ENCODE results near the gene APOL5.
A peak's percentile ranks its signal among the peaks of the same experiment; 100 is the strongest.

Gene APOL5

GRCh38 chr22:35752863-35753189 is 35.2 kb downstream of the APOL5 start:
- no peaks in the 10 kb centered on the region for H3K36me3 ChIP-seq (ENCODE audit: low read length)
- TF ChIP-seq CTCF (IDR thresholded peaks at IDR 0.05; ENCODE audit: insufficient read depth, low read length, poor library complexity, severe bottlenecking) = no peak
- TF ChIP-seq EZH2phosphoT487 (conservative IDR thresholded peaks at IDR 0.05; ENCODE audit: low read length) = no peak
- H3K4me2 ChIP-seq (ENCODE audit: low read depth, low read length, poor library complexity, severe bottlenecking) = peak overlapping the region; percentile 96
- H2AFZ ChIP-seq (ENCODE audit: low read depth, low read length, severe bottlenecking) = peak overlapping the region; percentile 28
- no peaks in the 10 kb centered on the region for H3K9me2 ChIP-seq (replicated peaks; ENCODE audit: insufficient read depth, low read length)
- H3K27me3 ChIP-seq (ENCODE audit: low read length) = no peaks in the 10 kb centered on the region
- H3K4me3 ChIP-seq (ENCODE audit: insufficient read depth, low read length, poor library complexity, severe bottlenecking) = peak overlapping the region; percentile 43
- peak overlapping the region; percentile 99 for H3K27ac ChIP-seq (ENCODE audit: low read depth, low read length)
- peak overlapping the region; percentile 64 for H3K9ac ChIP-seq (ENCODE audit: low read length)
- H3K9me3 ChIP-seq (ENCODE audit: insufficient read depth, low read length) = no peaks in the 10 kb centered on the region
- peaks cover 68% of the 10 kb centered on the region for H3F3A ChIP-seq (ENCODE audit: insufficient read depth)
- H4K20me1 ChIP-seq (ENCODE audit: low read depth, low read length) = no peaks in the 10 kb centered on the region
- H3K79me2 ChIP-seq (ENCODE audit: insufficient read depth, low read length) = no peaks in the 10 kb centered on the region

- H4K20me1 ChIP-seq (ENCODE audit: low read depth, low read length) = no peaks in the 10 kb centered on the region
- H3K27ac ChIP-seq (ENCODE audit: low read depth, low read length) = no peak overlapping the region; the same call in 1 of the 2 replicates
- H3F3A ChIP-seq (ENCODE audit: insufficient read depth) = peaks cover 50% of the 10 kb centered on the region
- H3K79me2 ChIP-seq (ENCODE audit: insufficient read depth, low read length) = no peaks in the 10 kb centered on the region
- H3K9me2 ChIP-seq (replicated peaks; ENCODE audit: insufficient read depth, low read length) = no peaks in the 10 kb centered on the region
- H3K4me3 ChIP-seq (ENCODE audit: insufficient read depth, low read length, poor library complexity, severe bottlenecking) = no peak overlapping the region
- no peak overlapping the region for H3K4me2 ChIP-seq (ENCODE audit: low read depth, low read length, poor library complexity, severe bottlenecking)
- no peak overlapping the region for H3K9ac ChIP-seq (ENCODE audit: low read length)
- no peaks in the 10 kb centered on the region for H3K36me3 ChIP-seq (ENCODE audit: low read length)
- H2AFZ ChIP-seq (ENCODE audit: low read depth, low read length, severe bottlenecking) = no peak overlapping the region
- TF ChIP-seq EZH2phosphoT487 (conservative IDR thresholded peaks at IDR 0.05; ENCODE audit: low read length) = no peak
- no peak for TF ChIP-seq CTCF (IDR thresholded peaks at IDR 0.05; ENCODE audit: insufficient read depth, low read length, poor library complexity, severe bottlenecking)
- no peaks in the 10 kb centered on the region for H3K9me3 ChIP-seq (ENCODE audit: insufficient read depth, low read length)
- no peaks in the 10 kb centered on the region for H3K27me3 ChIP-seq (ENCODE audit: low read length)
These were observed 37.1 kb downstream of the APOL5 start for GRCh38 chr22:35754761-35755160.

GRCh38 chr22:35756722-35757121 is 39.0 kb downstream of the APOL5 start:
- no peak overlapping the region for H3K9ac ChIP-seq (ENCODE audit: low read length)
- H3K4me3 ChIP-seq (ENCODE audit: insufficient read depth, low read length, poor library complexity, severe bottlenecking) = no peak overlapping the region
- TF ChIP-seq EZH2phosphoT487 (conservative IDR thresholded peaks at IDR 0.05; ENCODE audit: low read length) = no peak
- no peak for TF ChIP-seq CTCF (IDR thresholded peaks at IDR 0.05; ENCODE audit: insufficient read depth, low read length, poor library complexity, severe bottlenecking)
- no peak overlapping the region for H2AFZ ChIP-seq (ENCODE audit: low read depth, low read length, severe bottlenecking)
- H3K9me2 ChIP-seq (replicated peaks; ENCODE audit: insufficient read depth, low read length) = no peaks in the 10 kb centered on the region
- no peaks in the 10 kb centered on the region for H3K27me3 ChIP-seq (ENCODE audit: low read length)
- H3K4me2 ChIP-seq (ENCODE audit: low read depth, low read length, poor library complexity, severe bottlenecking) = no peak overlapping the region
- H4K20me1 ChIP-seq (ENCODE audit: low read depth, low read length) = no peaks in the 10 kb centered on the region
- H3K27ac ChIP-seq (ENCODE audit: low read depth, low read length) = no peak overlapping the region
- H3K79me2 ChIP-seq (ENCODE audit: insufficient read depth, low read length) = no peaks in the 10 kb centered on the region
- peaks cover 31% of the 10 kb centered on the region for H3F3A ChIP-seq (ENCODE audit: insufficient read depth)
- no peaks in the 10 kb centered on the region for H3K9me3 ChIP-seq (ENCODE audit: insufficient read depth, low read length)
- H3K36me3 ChIP-seq (ENCODE audit: low read length) = no peaks in the 10 kb centered on the region

- no peaks in the 10 kb centered on the region for H3K9me3 ChIP-seq (ENCODE audit: insufficient read depth, low read length)
- no peaks in the 10 kb centered on the region for H4K20me1 ChIP-seq (ENCODE audit: low read depth, low read length)
- H3K4me2 ChIP-seq (ENCODE audit: low read depth, low read length, poor library complexity, severe bottlenecking) = no peak overlapping the region
- no peaks in the 10 kb centered on the region for H3K27me3 ChIP-seq (ENCODE audit: low read length)
- no peak overlapping the region for H3K4me3 ChIP-seq (ENCODE audit: insufficient read depth, low read length, poor library complexity, severe bottlenecking)
- TF ChIP-seq EZH2phosphoT487 (conservative IDR thresholded peaks at IDR 0.05; ENCODE audit: low read length) (no peak), CTCF (IDR thresholded peaks at IDR 0.05; ENCODE audit: insufficient read depth, low read length, poor library complexity, severe bottlenecking) (no peak)
- H3K36me3 ChIP-seq (ENCODE audit: low read length) = no peaks in the 10 kb centered on the region
- H3K9ac ChIP-seq (ENCODE audit: low read length) = no peak overlapping the region
- no peak overlapping the region for H2AFZ ChIP-seq (ENCODE audit: low read depth, low read length, severe bottlenecking)
- H3K79me2 ChIP-seq (ENCODE audit: insufficient read depth, low read length) = no peaks in the 10 kb centered on the region
- H3F3A ChIP-seq (ENCODE audit: insufficient read depth) = peaks cover 14% of the 10 kb centered on the region
- H3K9me2 ChIP-seq (replicated peaks; ENCODE audit: insufficient read depth, low read length) = no peaks in the 10 kb centered on the region
- no peak overlapping the region for H3K27ac ChIP-seq (ENCODE audit: low read depth, low read length)
These were observed 40.7 kb downstream of the APOL5 start for GRCh38 chr22:35758394-35758793.

Measured in SU-DHL-6 (cell line).